HepG2 (cell line): ENCODE results near the gene MYO15A.

Experiments
- FOXJ3 ChIP-seq: sonication (generic); formaldehyde crosslinking; IDR thresholded peaks from 2 replicates; pipeline ENCODE4 v1.4.0; 2020; ENCODE audit warnings: missing genetic modification reagents, mild to moderate bottlenecking, borderline replicate concordance
- POLR2AphosphoS5 ChIP-seq: IDR thresholded peaks from 2 replicates; pipeline ENCODE4 v1.6.1; 2012; ENCODE audit warnings: low read depth, low read length
- TF ChIP-seq, protein P1 (sequence below): sonication (generic); formaldehyde crosslinking; IDR thresholded peaks from 2 replicates; pipeline ENCODE4 v1.5.0; 2020; ENCODE audit warnings: mild to moderate bottlenecking, missing genetic modification reagents, moderate library complexity

DNA sequence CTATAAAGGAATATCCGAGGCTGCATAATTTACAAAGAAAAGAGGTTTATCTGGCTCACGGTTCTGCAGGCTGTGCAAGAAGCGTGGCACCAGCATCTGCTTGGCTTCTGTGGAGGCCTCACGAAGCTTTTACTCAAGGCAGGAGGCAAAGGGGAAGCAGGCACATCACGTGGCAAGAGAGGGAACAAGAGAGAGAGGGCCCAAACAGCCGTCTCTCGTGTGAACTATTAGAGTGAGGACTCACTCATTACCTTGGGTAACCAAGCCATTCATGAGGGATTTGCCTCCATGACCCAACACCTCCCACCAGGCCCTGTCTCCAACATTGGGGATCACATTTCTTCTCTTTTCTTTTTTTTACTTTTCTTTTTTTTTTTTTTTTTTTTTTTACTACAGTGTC, 67.6 kb downstream of the MYO15A start:
- no peak for TF ChIP-seq POLR2AphosphoS5
- TF ChIP-seq FOXJ3 (CRISPR knock-in tag): no peak
- TF ChIP-seq, protein P1, sequence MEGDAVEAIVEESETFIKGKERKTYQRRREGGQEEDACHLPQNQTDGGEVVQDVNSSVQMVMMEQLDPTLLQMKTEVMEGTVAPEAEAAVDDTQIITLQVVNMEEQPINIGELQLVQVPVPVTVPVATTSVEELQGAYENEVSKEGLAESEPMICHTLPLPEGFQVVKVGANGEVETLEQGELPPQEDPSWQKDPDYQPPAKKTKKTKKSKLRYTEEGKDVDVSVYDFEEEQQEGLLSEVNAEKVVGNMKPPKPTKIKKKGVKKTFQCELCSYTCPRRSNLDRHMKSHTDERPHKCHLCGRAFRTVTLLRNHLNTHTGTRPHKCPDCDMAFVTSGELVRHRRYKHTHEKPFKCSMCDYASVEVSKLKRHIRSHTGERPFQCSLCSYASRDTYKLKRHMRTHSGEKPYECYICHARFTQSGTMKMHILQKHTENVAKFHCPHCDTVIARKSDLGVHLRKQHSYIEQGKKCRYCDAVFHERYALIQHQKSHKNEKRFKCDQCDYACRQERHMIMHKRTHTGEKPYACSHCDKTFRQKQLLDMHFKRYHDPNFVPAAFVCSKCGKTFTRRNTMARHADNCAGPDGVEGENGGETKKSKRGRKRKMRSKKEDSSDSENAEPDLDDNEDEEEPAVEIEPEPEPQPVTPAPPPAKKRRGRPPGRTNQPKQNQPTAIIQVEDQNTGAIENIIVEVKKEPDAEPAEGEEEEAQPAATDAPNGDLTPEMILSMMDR (CRISPR knock-in tag): no peak
